Smooth muscle cell of the brain vasculature (primary cell): ENCODE data around the gene DEGS2.
"Not testable (repeated sequence)": the region's sequence is repeated elsewhere in the genome, so short reads cannot be mapped to it uniquely, and the experiment has no call there.

Experiments used
- DNase-seq: peaks from one replicate; pipeline ENCODE4 v3.0.0-alpha.2; 2012; ENCODE audit warnings: low read depth, low spot score

The DEGS2 gene

DNA sequence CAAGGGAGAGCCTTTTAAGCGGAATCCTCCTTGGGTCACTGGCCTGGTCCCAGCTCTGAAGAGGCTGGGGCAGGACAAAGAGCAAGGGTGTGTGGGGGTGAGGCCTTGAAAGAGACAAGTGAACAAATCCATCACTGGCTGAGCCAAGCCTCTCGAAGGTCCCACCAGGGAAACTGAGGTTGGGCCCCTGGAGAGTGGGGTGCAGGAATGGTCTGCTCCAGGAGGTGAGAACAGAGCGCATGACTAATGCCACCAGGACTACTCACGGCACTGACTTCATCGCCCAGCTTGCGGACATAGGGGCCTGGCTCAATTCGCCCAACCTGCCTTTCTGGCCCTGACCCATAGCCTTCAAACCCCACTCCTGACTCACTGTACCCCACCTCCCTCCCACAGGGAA, 19.2 kb upstream of the DEGS2 start:
- DNase-seq = no peak

DNA sequence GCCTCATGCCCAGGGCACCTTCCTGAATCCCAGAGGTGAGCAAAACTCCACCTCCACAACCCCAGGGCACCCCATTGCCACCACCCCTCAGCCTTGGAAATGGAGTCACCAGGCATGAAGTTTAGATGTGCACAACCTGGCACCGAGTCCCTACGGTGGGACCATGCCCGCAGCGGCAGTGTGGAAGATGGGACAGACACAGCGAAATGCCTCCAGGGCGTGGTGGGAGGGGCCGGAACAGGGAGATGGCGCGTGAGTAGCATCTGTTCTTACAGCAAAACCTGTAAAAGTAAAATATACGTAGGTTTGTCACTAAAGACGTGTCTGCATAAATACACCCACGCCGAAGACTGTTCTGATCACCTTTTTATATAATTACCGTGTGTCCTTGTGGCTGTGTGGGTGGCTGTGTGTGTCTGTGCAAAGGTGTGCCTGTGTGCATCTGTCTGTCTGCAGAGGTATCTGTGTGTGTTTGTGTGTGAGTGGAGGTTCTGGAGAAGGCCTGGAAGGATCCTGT, 17.4 kb upstream of the DEGS2 start:
- no peak for DNase-seq

DNA sequence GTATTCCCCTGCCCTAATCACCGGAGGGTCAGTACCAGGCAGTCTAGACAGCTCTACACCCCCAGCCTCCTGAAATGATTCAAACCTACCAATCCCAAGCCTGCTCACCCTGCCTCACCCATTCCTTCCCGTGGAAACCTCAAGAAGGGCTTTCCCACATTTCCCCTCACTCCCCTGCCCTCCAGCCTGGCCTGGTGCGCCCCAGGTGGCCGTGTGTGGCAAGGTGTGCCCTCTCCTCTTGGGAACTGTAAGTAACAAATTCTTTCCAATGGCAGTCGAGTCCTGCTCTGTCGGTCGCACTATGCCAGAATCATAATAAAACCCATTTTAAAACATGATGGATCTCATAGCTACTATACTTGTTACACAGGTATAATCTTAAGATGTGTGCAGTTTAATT, 13.9 kb upstream of the DEGS2 start:
- no peak for DNase-seq

DNA sequence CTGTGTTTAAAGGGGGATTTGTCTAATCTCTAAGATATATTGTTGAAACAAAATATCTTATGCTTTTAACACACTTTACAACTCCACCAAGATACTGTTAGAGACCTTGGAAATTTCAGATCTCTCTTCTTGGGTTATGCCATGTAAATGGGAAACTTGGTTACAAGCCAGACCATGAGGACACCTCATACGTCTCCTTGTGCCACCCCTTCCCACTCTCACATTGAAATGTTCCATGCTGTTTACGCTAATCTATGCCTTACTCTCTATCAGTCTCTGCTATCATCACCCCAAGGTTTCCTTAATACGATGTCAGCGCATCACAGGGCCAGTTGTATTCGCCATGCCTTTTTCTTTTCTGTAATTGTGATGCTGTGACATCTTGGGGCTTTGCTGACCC, 13.4 kb upstream of the DEGS2 start:
- no peak for DNase-seq

DNA sequence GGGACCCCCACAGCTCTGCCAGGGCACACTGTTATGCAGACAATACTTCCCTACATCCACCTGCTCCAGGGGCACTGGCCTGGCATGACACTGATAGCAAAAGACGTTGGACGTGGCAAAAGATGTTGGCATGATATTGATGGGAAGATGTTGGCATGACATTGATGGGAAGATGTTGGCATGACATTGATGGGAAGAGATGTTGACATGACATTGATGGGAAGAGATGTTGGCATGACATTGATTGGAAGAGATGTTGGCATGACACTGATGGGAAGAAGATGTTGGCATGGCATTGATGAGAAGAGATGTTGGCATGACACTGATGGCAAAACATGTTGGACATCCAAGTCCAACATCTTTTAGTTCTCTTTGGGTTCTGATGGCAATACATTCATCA, 11.4 kb upstream of the DEGS2 start:
- no peak for DNase-seq

DNA sequence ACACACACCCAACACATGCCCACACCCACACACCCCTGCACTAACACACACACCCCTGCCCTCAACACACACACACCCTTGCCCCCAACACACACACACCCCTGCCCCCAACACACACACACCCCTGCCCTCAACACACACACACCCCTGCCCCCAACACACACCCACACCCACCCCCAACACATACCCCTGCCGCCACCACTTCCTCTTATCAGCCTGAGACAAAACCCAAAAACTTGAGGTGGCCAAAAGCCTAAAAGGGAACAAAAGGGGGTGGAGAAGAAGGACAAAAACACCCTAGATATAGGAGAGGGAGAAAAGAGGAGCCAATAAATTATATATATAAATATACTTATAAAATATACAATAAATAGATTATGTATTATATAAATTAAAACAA, 9.1 kb upstream of the DEGS2 start:
- no peak for DNase-seq

DNA sequence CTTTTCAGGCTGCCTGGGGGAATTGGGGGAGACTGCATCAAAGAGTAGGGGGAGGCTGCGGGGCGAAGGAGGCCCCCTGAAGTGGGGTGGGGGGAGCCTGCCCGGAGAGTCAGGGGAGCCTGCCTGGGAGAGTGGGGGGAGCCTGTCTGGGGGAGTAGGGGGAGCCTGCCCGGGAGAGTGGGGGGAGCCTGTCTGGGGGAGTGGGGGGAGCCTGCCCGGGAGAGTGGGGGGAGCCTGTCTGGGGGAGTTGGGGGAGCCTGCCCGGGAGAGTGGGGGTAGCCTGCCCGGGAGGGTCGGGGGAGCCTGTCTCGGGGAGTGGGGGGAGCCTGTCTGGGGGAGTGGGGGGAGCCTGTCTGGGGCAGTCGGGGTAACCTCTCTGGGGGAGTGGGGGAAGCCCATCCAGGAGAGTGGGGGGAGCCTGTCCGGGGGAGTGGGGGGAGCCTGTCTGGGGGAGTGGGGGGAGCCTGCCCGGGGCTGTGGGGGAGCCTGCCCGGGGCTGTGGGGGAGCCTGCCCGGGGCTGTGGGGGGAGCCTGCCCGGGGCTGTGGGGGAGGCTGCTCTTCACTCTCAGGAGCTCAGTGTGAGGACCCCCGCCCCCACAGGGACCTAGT, 6.5 kb upstream of the DEGS2 start:
- no peak for DNase-seq

DNA sequence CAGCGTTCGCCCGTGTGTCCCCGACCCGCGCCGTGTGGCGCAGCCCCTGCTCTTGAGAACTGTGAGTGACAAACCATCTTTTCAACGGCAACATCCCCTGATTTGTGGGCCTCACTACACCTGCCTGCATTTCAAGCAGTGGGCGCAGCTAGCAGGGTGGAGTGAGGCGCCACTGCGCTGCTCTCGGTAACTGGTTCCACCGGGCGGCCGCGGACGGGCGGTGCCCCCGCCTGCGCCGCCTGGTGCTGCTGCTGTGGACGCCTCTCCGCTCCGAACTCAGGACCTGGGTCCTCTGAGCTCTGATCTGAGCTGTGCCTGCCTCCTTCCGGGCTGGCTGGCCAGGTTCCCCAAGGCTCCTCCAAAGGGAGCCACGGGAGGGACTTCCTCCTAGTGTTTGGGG, 5.9 kb upstream of the DEGS2 start:
- DNase-seq = no peak

DNA sequence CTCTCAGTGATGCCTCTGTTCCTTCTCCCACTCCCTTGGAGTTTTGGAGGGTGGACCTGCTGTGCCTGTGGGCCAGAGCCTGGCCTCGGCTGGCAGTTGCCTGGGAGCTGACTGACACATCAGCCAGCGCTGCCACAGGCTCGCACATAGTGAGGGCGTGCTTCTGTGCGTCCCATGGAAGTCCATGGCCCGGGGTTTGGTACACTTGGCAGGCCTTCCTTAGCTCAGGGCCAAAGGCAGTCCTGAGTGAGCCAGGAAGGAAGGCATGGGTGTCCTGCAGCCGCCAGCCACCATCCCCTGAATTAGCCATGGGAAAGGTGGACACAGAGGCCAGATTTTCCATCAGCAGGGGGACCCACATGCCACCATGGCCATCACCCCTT, 1.1 kb upstream of the DEGS2 start:
- DNase-seq = no peak

DNA sequence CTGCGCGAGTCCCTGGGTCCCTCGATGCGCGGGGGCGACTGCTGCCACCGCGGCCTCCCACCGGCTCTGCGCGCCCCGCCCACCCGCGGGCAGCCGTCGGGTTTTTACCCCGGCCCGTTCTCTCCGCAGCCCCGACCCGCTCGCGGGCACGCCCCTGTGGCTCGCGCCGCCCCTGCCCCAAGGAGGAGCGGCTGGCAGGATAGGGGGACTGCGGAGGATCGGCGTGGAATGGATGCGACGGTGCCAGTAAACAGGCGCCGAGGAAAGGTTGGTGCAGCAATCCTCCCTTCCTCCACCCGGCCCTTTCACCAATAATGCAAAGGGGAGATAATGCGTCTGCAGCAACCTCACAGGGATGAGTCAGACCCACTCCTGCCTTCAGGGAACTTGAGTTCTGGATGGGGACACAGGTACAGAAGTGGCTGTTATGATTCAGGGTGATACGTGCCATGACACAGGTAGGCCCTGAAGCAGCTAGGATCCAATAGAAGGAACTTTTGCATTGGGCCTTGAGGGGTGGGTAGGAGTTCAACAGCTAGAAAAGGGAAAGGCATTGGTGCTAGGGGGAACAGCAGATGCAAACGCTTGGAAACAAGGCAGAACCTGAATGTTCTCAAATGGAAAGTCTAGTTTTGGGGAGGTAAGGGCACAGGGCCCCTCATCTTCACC, 554 bp upstream of the DEGS2 start:
- DNase-seq = no peak

DNA sequence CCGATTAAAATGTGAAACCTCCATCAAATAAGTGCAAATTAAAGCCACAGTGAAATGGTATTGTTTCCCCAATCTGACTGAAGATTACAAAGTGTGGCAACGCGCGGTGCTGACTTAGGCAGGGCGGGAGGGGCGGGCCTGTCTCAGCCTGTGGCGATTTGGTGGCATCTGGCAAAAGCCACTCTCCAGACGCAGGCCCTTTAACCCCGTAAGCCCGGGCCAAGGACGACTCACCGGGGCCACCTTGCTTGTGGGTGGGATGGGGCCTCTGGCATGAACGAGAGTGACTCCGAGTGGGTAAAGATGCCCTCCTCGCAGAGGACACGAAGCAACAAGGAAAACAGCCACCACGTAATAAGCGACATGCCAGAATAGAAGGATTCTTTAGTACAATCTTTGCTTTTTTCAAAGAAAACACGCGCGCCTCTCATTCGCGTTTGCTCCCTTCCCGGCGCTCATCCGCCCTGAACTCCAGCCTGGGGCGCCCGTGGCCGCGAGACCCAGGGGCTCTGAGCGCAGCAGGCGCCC, 815 bp downstream of the DEGS2 start:
- no peak for DNase-seq

DNA sequence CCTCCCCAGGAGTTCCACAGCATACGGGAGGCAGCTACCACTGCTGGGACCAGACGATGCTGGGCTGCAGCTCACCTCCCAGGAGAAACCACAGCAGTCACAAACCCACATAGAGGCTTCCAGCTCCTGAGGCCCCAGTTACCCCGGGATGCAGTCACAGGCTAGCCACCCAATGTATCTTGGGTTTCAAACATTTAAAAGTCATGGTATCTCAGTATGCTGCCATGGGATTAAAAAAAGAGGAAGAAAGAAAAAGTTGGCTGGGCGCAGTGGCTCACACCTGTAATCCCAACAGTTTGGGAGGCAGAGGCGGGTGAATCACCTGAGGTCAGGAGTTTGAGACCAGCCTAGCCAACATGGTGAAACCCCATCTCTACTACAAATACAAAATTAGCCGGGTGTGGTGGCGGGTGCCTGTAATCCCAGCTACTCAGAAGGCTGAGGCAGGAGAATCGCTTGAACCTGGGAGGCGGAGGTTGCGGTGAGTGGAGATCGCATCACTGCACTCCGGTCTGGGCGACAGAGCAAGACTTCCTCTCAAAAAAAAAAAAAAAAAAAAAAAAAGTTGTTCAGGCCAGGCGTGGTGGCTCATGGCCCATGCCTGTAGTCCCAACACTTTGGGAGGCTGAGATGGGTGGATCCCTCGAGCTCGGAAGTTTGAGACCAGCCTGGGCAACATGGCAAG, 1.8 kb downstream of the DEGS2 start:
- DNase-seq = not testable (repeated sequence)

DNA sequence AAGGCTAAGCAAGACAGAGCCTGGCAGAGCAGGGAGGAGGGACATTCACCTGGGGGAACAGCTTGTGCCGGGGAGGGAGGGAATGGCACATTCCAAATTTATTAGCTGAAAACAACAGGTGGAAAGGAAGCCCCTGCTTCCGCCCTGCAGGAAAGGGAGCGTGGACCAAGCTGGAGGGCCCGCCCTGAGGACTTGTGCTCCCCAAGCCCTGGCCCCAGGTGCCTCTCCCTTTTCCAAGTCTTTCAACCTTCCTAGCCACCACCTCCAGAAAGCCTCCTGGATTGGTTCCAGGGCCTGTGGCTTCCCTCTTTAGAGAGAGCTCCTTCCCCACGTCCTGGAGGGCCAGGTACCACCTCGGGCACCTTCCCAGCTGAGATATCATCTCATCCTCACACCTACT, 2.7 kb downstream of the DEGS2 start:
- DNase-seq = no peak

DNA sequence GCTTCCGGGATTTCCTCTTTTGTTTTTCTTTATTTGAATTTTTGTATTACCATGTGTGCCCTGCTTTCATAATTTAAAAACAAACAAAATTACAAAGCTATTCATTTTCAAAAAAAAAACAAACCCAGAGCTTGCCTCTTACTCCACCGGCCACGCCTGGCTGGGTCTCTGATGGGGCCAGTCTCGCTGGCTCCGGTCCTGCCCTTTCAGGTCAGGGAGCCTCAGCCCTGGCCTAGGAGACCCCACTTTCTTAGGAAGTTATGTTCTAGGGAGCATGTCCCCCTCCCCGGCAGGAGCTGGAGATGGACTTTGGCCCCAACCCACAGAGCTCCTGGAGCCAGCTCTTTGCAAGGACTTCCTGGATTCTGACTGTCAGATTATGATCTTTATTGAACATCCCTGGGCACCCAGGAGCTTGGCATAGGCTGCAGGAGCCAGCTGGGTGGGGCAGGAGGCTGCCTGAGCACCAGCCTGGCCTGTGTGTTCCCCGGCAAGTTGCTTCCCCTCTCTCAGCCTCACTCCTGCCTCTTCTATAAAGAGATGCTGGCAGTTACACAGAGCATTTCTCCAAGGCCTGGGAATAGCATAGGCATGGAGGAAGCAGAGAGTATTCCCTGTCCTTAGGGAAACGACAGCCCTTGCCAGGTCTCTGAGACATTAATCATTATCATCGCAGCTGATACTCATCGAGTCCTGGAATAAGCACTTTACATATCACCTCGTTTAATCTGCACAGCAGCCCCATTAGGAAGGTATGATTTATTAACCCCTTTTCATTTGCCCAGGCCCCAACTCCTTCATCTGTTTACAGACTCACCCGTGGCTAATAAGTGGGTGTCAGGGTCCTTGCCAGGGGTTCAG, 3.5 kb downstream of the DEGS2 start:
- DNase-seq = no peak

DNA sequence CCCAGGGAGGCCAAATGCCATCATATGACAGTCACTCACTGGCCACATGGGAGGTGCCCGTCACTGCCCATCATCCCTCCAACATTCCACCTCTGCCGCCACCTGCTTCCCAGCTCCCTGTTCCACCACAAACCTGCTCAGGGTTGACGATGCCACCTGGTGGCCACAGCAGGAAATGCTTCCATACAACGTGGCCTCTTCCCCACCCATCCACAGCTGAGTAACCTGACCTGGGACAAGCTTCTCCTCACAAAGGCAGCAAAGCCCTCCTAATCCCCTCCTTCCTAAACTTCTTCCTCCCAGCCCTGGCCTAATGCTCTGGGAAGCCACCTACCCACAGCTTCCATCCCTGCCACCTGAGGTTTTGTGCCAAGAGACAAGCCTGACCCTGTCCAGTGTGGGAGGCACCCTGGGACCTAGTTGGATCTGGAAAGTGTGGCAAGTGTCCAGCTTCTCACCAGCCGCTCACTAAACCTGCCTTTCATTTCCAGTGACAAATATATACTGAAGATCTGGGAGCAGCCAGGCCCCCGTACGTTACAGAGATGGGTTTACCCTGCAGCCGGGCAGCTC, 4.3 kb downstream of the DEGS2 start:
- DNase-seq = no peak

DNA sequence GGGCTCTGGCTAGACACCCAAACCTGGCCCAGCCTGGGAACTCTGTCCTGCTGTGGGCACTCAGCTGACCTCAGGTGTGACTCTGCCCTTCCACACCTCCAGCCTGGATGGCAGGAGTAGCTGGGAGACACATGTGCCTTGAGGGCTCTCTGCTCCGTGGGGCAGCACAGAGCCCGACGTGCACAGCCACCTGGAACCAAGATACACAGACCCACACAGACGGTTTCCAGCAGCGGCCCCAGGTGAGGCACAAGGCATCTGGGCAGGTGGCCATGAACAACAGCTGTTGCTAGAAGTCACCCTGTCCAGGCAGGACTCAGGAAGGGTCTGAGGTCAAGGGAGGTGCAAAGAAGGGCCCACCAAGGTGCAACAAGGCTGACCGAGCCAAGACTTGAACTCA, 5.9 kb downstream of the DEGS2 start:
- no peak for DNase-seq

DNA sequence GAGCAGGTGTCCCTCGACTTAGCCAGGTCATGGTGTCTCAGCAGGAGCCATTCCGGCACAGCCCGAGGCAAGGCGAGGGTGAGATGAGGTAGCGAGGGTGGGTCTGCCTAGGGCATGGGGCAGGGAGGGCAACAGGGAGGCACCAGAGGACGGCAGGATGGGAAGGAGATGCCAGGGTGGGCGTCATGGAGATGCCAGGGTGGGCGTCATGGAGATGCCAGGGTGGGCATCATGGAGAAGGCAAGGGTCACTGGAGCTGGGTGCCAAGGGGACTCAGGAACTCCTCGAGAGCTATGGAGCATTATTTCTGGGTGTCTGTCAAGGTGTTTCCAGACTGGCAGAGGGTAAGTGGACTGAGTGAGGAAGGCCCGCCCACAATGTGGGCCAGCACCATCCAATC, 7.4 kb downstream of the DEGS2 start:
- no peak for DNase-seq

DNA sequence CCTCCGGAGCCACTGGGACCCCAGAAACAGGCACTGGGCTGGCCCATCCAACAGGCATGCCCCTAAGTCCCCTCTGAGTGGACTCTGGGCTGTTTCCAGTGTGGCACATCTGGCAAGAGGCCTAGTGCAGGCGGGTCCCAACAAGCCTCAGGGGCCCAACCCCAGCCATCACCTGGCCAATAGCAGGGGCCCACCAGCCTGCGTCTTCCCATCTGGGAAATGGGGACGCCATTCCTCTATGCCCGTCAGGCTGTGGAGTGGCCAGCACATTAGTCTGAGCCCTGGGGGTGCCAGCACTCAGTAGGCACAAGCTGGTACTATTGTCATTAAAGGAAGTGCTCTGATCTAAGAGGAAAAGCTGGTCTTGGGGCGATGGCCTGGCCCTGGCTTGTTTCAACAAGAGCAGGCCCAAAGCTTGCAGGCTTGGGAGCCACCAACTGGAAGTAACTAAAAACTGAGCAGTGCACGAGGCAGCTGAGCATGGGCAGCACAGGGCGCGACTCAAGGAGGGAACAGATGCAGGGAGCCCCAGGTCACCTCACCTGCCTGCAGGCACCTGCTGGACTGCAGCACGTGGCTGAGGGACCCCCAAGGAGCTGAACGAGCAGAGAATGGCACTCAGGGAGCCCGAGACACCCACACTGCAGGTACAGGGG, 8.4 kb downstream of the DEGS2 start:
- DNase-seq = no peak

DNA sequence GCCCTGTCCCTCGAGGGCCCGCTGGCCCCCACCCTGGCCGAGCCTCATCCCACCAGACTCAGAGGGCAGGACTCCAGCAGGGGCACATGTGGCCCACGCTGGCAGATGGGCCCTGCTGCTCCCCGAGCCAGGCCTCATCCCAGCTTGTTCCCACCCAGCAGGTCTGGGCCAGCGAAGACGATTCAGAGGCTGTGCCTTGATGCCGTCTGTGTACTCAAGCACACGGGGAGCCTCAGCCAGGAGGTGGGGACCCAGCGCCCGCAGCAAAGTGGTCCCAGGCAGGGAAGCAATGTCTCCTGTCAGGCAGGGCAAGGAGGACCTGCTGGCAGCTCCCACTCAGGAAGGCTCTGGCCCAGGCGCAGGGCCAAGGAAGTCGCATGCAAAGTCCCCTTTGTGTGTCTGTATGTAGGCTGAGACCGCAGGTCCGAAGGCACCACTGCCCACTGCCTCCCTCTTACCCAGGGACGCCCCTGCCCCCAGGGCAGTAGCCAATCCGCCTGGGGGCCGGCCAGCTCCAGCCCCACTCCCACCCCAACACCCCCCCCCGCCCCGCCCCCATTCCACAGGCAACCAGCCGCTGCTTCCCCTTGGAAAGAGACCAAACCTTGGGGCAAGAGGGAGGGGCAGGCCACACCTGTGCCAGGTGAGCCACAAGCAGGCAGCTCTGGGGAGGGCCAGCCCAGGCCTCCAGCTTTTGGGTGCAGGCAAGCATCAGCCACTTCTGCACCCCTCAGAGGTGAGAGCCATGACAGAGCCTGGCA, 9.4 kb downstream of the DEGS2 start:
- no peak for DNase-seq
